A549 (cell line): ENCODE measurements around the gene ZRANB1. TPM values are rescaled to one million over a fixed set of nuclear protein-coding genes. Genes with fewer than 3 reads are reported as not detected.

Experiments
- ATAC-seq, 2 experiments: fragments of 200-7000 bp in 1 of 2; fragments of >200 bp in 1 of 2; cut with Nextera tagmentation in 1 of 2; cut with Tn5 transposase in 1 of 2; 3 replicates each; pipeline versions ENCODE4 v1.8.0 to v1.9.1; 2018 to 2020; ENCODE audit warnings: mild to moderate bottlenecking in 1 of 2, moderate library complexity in 1 of 2
- CTCF ChIA-PET: fragments of 300-600 bp; sonication (Branson Sonifier 250); formaldehyde crosslinking; extraction: SDS; loops from one replicate; lab custom pipeline; 2021; ENCODE audit warnings: antibody characterized with exemption, inconsistent platforms; lab: Yijun Ruan, JAX
- POLR2A ChIA-PET: fragments of 350-600 bp; formaldehyde crosslinking; extraction: SDS; loops from one replicate; lab custom pipeline; 2021; ENCODE audit warnings: antibody characterized with exemption, inconsistent platforms; lab: Yijun Ruan, JAX
- DNase-seq, 2 experiments: peaks; one replicate each; pipeline versions ENCODE4 v3.0.0 to v3.0.0-alpha.2; 2011 to 2016; ENCODE audit warnings: low read depth in 1 of 2, low spot score in 1 of 2
- FAIRE-seq: peaks from 2 replicates; lab custom pipeline; 2011; peaks lifted over from hg19 to GRCh38; lab: Jason Lieb, UNC
- H3K27ac ChIP-seq, 2 experiments: fragments of >200 bp; sonication (Bioruptor Twin); formaldehyde crosslinking; 3 replicates each; pipeline ENCODE4 v1.5.1; 2016 to 2017
- H3K4me1 ChIP-seq: fragments of >200 bp; sonication (Bioruptor Twin); formaldehyde crosslinking; 3 replicates; pipeline ENCODE4 v1.6.1; 2016
- H3K4me2 ChIP-seq: fragments of >200 bp; sonication (Bioruptor Twin); formaldehyde crosslinking; 3 replicates; pipeline ENCODE4 v1.6.1; 2016
- H3K4me3 ChIP-seq: fragments of >200 bp; sonication (Bioruptor Twin); formaldehyde crosslinking; 3 replicates; pipeline ENCODE4 v1.5.1; 2016
- H3K9me3 ChIP-seq: fragments of >200 bp; sonication (Bioruptor Twin); formaldehyde crosslinking; 3 replicates; pipeline ENCODE4 v1.6.1; 2016
- BHLHE40 ChIP-seq: IDR thresholded peaks from 2 replicates; pipeline ENCODE4 v1.6.1; 2012; ENCODE audit warnings: low read depth, low read length, inconsistent platforms
- CBX2 ChIP-seq: fragments of 200-600 bp; sonication (generic); IDR thresholded peaks from 2 replicates; pipeline ENCODE4 v1.6.1; 2016; ENCODE audit warnings: low read depth, mild to moderate bottlenecking, borderline replicate concordance
- CEBPB ChIP-seq, 2 experiments: fragments of >200 bp in 1 of 2; sonication (Bioruptor Twin) in 1 of 2; formaldehyde crosslinking in 1 of 2; IDR thresholded peaks; 2 replicates each; pipeline ENCODE4 v1.6.1; 2012 to 2016
- CHD2 ChIP-seq: fragments of 150-350 bp; IDR thresholded peaks from 2 replicates; pipeline ENCODE4 v1.6.1; 2014; ENCODE audit warnings: low read length; ENCODE audit not compliant: partially characterized antibody
- E2F6 ChIP-seq: IDR thresholded peaks from 2 replicates; pipeline ENCODE4 v1.6.1; 2012; ENCODE audit warnings: low read depth, borderline replicate concordance
- EHF ChIP-seq: fragments of 250-450 bp; sonication (Bioruptor Pico); IDR thresholded peaks from 2 replicates; pipeline ENCODE4 v1.5.0; 2020; ENCODE audit warnings: mild to moderate bottlenecking
- EP300 ChIP-seq, 2 experiments: fragments of >200 bp; sonication (Bioruptor Twin); formaldehyde crosslinking; IDR thresholded peaks; 2 replicates in 1 of 2; 3 replicates in 1 of 2; pipeline ENCODE4 v1.6.1; 2016 to 2017
- ESRRA ChIP-seq: fragments of 150-350 bp; IDR thresholded peaks from 2 replicates; pipeline ENCODE4 v1.6.1; 2014; ENCODE audit warnings: mild to moderate bottlenecking, low read length, borderline replicate concordance
- FOSB ChIP-seq: fragments of 250-450 bp; sonication (Bioruptor Pico); IDR thresholded peaks from 2 replicates; pipeline ENCODE4 v1.5.0; 2020; ENCODE audit warnings: mild to moderate bottlenecking, moderate library complexity
- FOSL2 ChIP-seq, 2 experiments: fragments of 450-650 bp in 1 of 2; fragments of >200 bp in 1 of 2; sonication (Bioruptor Twin) in 1 of 2; formaldehyde crosslinking; IDR thresholded peaks; 2 replicates each; pipeline versions ENCODE4 v1.5.0 to v1.6.1; 2016 to 2020; ENCODE audit warnings: mild to moderate bottlenecking in 1 of 2, moderate library complexity in 1 of 2
- GATA3 ChIP-seq: IDR thresholded peaks from 2 replicates; pipeline ENCODE4 v1.6.1; 2012; ENCODE audit warnings: borderline replicate concordance
- HEYL ChIP-seq: fragments of 250-450 bp; sonication (Bioruptor Pico); IDR thresholded peaks from 2 replicates; pipeline ENCODE4 v1.8.0; 2021; ENCODE audit warnings: mild to moderate bottlenecking, moderate library complexity
- HOXB13 ChIP-seq: fragments of 250-450 bp; sonication (Bioruptor Pico); IDR thresholded peaks from 2 replicates; pipeline ENCODE4 v1.5.0; 2020; ENCODE audit warnings: low read depth, mild to moderate bottlenecking, moderate library complexity
- HOXB5 ChIP-seq: fragments of 250-450 bp; sonication (Bioruptor Pico); IDR thresholded peaks from 2 replicates; pipeline ENCODE4 v1.5.0; 2020; ENCODE audit warnings: mild to moderate bottlenecking, moderate library complexity
- KDM1A ChIP-seq: fragments of 200-600 bp; sonication (generic); IDR thresholded peaks from 2 replicates; pipeline ENCODE4 v1.6.1; 2016; ENCODE audit warnings: low read depth, mild to moderate bottlenecking
- PHF8 ChIP-seq: fragments of 200-600 bp; sonication (generic); IDR thresholded peaks from 2 replicates; pipeline ENCODE4 v1.6.1; 2016; ENCODE audit warnings: low read depth, mild to moderate bottlenecking, antibody characterized with exemption, moderate library complexity, borderline replicate concordance
- RAD21 ChIP-seq, 2 experiments: fragments of >200 bp in 1 of 2; sonication (Bioruptor Twin) in 1 of 2; formaldehyde crosslinking in 1 of 2; IDR thresholded peaks in 1 of 2; conservative IDR thresholded peaks in 1 of 2; 2 replicates in 1 of 2; 3 replicates in 1 of 2; pipeline ENCODE4 v1.6.1; 2012 to 2018; ENCODE audit warnings: inconsistent platforms in 1 of 2
- RARB ChIP-seq: fragments of 250-450 bp; sonication (Bioruptor Pico); IDR thresholded peaks from 2 replicates; pipeline ENCODE4 v1.8.0; 2021; ENCODE audit warnings: mild to moderate bottlenecking, moderate library complexity
- RCOR1 ChIP-seq: fragments of 150-350 bp; IDR thresholded peaks from 2 replicates; pipeline ENCODE4 v1.6.1; 2014; ENCODE audit warnings: antibody characterized with exemption, low read length, low read depth
- REST ChIP-seq: fragments of 200-600 bp; sonication (generic); IDR thresholded peaks from 2 replicates; pipeline ENCODE4 v1.6.1; 2016; ENCODE audit warnings: antibody characterized with exemption, mild to moderate bottlenecking, moderate library complexity
- RFX5 ChIP-seq: fragments of 450-650 bp; IDR thresholded peaks from 2 replicates; pipeline ENCODE4 v1.7.1; 2014; ENCODE audit warnings: antibody characterized with exemption, mild to moderate bottlenecking, moderate library complexity
- RNF2 ChIP-seq: fragments of 200-600 bp; sonication (generic); IDR thresholded peaks from 2 replicates; pipeline ENCODE4 v1.6.1; 2016; ENCODE audit warnings: low read depth, mild to moderate bottlenecking, antibody characterized with exemption, moderate library complexity, borderline replicate concordance
- SMC3 ChIP-seq: fragments of >200 bp; sonication (Bioruptor Twin); formaldehyde crosslinking; IDR thresholded peaks from 3 replicates; pipeline ENCODE4 v1.6.1; 2018; ENCODE audit warnings: inconsistent platforms
- SREBF2 ChIP-seq: fragments of 450-650 bp; IDR thresholded peaks from 2 replicates; pipeline ENCODE4 v1.6.1; 2014; ENCODE audit warnings: mild to moderate bottlenecking, moderate library complexity
- USF2 ChIP-seq: fragments of 450-650 bp; IDR thresholded peaks from 2 replicates; pipeline ENCODE4 v1.6.1; 2014; ENCODE audit warnings: antibody characterized with exemption
- ZFP36 ChIP-seq: fragments of 450-650 bp; IDR thresholded peaks from 2 replicates; pipeline ENCODE4 v1.6.1; 2014; ENCODE audit warnings: borderline replicate concordance; ENCODE audit not compliant: partially characterized antibody
- ZSCAN20 ChIP-seq: fragments of 250-450 bp; sonication (Bioruptor Pico); IDR thresholded peaks from 2 replicates; pipeline ENCODE4 v1.8.0; 2022; ENCODE audit warnings: mild to moderate bottlenecking, moderate library complexity
- whole genome bisulfite sequencing: methylation state at CpG from one replicate; pipeline ENCODE4 v1.1.6; 2017; ENCODE audit errors: missing lambda C conversion rate; 5-methylcytosine and 5-hydroxymethylcytosine counted together
- polyA plus RNA-seq, 4 experiments: library from polyadenylated mRNA; depleted of rRNA in 3 of 4; stranded (reverse); fragments of >200 nt; fragmentation: RNase III in 1 of 4; extraction: RNeasy Plus Mini Kit Qiagen cat#74134 plus additional on column Dnase treatment in 1 of 4; gene quantifications; 2 replicates in 3 of 4; 3 replicates in 1 of 4; pipeline ENCODE4 v1.2.3, GENCODE V29; 2011 to 2017
- TF ChIP-seq, protein P1 (sequence below): fragments of >200 bp; sonication (Bioruptor Twin); formaldehyde crosslinking; IDR thresholded peaks from 3 replicates; pipeline ENCODE4 v1.6.1; 2016
- TF ChIP-seq, protein P2 (sequence below): IDR thresholded peaks from 2 replicates; pipeline ENCODE4 v1.6.1; 2012
- TF ChIP-seq, protein P3 (sequence below): fragments of >200 bp; sonication (Bioruptor Twin); formaldehyde crosslinking; IDR thresholded peaks from 3 replicates; pipeline ENCODE4 v1.5.1; 2016

Gene ZRANB1
- polyA plus RNA-seq, 2 of the 4 experiments (the other 2 are of a cell fraction) = 8.0 to 19.5 TPM

- no peaks in the 10 kb centered on the region for H3K9me3 ChIP-seq
- DNase-seq (no peak), ATAC-seq (no peak), FAIRE-seq (no peak)
- WGBS = 94% methylated on average over 9 of the region's 9 CpGs
- no peak overlapping the region for H3K4me2 ChIP-seq
- ChIA-PET POLR2A (no interaction called here), CTCF (interaction anchor here (1.7 kb wide), 1 partner anchor 30 kb away, joined by 10 read pairs; no protein-coding TSS in a partner anchor)
- H3K27ac ChIP-seq = no peak overlapping the region
- no peak overlapping the region for H3K4me3 ChIP-seq
- no peaks in the 10 kb centered on the region for H3K4me1 ChIP-seq
- TF ChIP-seq FOSB (no peak), SREBF2 (no peak), CHD2 (no peak), GATA3 (no peak), SMC3 (no peak), KDM1A (no peak), EP300 (IDR thresholded peaks at IDR 0.05) (no peak), HOXB5 (no peak), RFX5 (no peak), HOXB13 (no peak), ZFP36 (no peak), HEYL (no peak), E2F6 (no peak), FOSL2 (IDR thresholded peaks at IDR 0.05) (no peak), FOSL2 (CRISPR knock-in tag; IDR thresholded peaks at IDR 0.05) (no peak), CBX2 (no peak), REST (no peak), BHLHE40 (no peak), ESRRA (no peak), RARB (CRISPR knock-in tag) (no peak)
- TF ChIP-seq, protein P1, sequence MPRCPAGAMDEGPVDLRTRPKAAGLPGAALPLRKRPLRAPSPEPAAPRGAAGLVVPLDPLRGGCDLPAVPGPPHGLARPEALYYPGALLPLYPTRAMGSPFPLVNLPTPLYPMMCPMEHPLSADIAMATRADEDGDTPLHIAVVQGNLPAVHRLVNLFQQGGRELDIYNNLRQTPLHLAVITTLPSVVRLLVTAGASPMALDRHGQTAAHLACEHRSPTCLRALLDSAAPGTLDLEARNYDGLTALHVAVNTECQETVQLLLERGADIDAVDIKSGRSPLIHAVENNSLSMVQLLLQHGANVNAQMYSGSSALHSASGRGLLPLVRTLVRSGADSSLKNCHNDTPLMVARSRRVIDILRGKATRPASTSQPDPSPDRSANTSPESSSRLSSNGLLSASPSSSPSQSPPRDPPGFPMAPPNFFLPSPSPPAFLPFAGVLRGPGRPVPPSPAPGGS = no peak
Measured at GRCh38 chr10:125018576-125019143, 76.7 kb downstream of the ZRANB1 start.

DNA sequence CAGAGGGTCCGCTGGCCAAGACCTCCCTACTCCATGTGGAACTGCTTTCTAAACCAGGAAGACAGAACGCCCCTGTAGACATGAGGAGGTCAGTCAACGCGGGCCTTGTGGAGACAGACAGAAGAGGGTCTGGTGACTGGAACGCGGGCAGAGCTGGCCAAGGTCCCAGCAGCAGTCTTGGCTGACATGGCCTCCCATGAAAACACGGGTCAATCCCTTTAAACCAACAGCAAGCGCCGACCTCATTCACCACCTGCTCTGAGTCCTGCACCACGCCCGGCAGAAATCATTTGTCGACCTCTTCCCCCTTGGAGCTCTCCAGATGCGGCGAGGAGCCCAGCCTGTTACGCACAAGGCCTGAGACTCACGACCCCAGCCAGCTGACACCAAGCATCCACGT lies 78.5 kb downstream of the ZRANB1 start:
- no peak overlapping the region for H3K27ac ChIP-seq
- TF ChIP-seq EHF (CRISPR knock-in tag) = no peak
- TF ChIP-seq, protein P2, sequence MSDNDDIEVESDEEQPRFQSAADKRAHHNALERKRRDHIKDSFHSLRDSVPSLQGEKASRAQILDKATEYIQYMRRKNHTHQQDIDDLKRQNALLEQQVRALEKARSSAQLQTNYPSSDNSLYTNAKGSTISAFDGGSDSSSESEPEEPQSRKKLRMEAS = no peak
- no peak for TF ChIP-seq CEBPB (IDR thresholded peaks at IDR 0.05)
- TF ChIP-seq RNF2 = no peak
- no peak for TF ChIP-seq ZSCAN20 (CRISPR knock-in tag)
- no peak for TF ChIP-seq HEYL
- TF ChIP-seq BHLHE40 = no peak
- TF ChIP-seq SREBF2 = no peak
- TF ChIP-seq RCOR1 = no peak
- TF ChIP-seq KDM1A = no peak
- TF ChIP-seq PHF8 = no peak
- TF ChIP-seq, protein P3, sequence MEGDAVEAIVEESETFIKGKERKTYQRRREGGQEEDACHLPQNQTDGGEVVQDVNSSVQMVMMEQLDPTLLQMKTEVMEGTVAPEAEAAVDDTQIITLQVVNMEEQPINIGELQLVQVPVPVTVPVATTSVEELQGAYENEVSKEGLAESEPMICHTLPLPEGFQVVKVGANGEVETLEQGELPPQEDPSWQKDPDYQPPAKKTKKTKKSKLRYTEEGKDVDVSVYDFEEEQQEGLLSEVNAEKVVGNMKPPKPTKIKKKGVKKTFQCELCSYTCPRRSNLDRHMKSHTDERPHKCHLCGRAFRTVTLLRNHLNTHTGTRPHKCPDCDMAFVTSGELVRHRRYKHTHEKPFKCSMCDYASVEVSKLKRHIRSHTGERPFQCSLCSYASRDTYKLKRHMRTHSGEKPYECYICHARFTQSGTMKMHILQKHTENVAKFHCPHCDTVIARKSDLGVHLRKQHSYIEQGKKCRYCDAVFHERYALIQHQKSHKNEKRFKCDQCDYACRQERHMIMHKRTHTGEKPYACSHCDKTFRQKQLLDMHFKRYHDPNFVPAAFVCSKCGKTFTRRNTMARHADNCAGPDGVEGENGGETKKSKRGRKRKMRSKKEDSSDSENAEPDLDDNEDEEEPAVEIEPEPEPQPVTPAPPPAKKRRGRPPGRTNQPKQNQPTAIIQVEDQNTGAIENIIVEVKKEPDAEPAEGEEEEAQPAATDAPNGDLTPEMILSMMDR = no peak
- no peak for TF ChIP-seq USF2
- TF ChIP-seq ESRRA = no peak
- no peak for TF ChIP-seq RAD21 (conservative IDR thresholded peaks at IDR 0.05 in 1 of 2, IDR thresholded peaks at IDR 0.05 in 1 of 2)

More for the DNA sequence above, 78.5 kb downstream of the ZRANB1 start:
- ChIA-PET POLR2A (no interaction called here), CTCF (interaction anchor here (0.6 to 1.7 kb wide), 7 partner anchors 9 to 405 kb away, joined by 3 to 10 read pairs (median 4); no protein-coding TSS in a partner anchor)
- Histone ChIP-seq H3K4me1 (no peaks in the 10 kb centered on the region), H3K4me3 (no peak overlapping the region), H3K9me3 (no peaks in the 10 kb centered on the region), H3K4me2 (no peak overlapping the region)
- ATAC-seq = no peak
- WGBS = 90% methylated on average over 12 of the region's 17 CpGs
- FAIRE-seq = no peak
- DNase-seq = no peak
